ENCODE data around the gene SEMA3D.

DNA sequence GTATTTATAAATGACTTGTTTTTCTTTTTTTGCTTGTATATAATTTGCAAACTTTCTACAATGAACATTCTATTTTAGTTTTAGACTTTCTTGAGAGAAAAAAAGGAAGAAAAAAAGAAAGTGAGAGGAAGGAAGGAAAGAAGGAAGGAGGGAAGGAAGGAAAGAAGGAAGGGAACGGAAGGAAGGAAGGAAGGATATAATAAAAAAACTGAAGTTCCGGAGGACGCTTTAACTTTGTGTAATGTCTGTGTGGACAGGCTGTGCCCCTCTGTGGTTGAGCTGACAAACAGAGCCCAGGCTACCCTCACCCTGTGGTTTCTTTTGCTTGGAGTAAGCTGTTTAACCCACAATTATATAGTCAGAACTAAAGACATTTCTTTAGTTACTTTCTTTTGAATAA is 108.7 kb downstream of the SEMA3D start:
- TF ChIP-seq, protein P1, sequence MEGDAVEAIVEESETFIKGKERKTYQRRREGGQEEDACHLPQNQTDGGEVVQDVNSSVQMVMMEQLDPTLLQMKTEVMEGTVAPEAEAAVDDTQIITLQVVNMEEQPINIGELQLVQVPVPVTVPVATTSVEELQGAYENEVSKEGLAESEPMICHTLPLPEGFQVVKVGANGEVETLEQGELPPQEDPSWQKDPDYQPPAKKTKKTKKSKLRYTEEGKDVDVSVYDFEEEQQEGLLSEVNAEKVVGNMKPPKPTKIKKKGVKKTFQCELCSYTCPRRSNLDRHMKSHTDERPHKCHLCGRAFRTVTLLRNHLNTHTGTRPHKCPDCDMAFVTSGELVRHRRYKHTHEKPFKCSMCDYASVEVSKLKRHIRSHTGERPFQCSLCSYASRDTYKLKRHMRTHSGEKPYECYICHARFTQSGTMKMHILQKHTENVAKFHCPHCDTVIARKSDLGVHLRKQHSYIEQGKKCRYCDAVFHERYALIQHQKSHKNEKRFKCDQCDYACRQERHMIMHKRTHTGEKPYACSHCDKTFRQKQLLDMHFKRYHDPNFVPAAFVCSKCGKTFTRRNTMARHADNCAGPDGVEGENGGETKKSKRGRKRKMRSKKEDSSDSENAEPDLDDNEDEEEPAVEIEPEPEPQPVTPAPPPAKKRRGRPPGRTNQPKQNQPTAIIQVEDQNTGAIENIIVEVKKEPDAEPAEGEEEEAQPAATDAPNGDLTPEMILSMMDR (IDR thresholded peaks at IDR 0.05; ENCODE audit: low read depth, low read length), result no peak
- TF ChIP-seq POLR2A (IDR thresholded peaks at IDR 0.05; ENCODE audit: extremely low read depth, insufficient read length), result no peak
